Gastrocnemius medialis (tissue), 4 donors: Measurements from ENCODE around the gene MCRIP2.

Source experiments
- CTCF ChIP-seq, 5 experiments: fragments of 450-650 bp in 3 of 5; fragments of 200-600 bp in 2 of 5; sonication (generic) in 2 of 5; IDR thresholded peaks in 4 of 5; conservative IDR thresholded peaks in 1 of 5; 1 replicate in 4 of 5; 2 replicates in 1 of 5; pipeline ENCODE4 v1.5.1; 2016 to 2019; ENCODE audit warnings: antibody characterized with exemption in 5 of 5, mild to moderate bottlenecking in 3 of 5, moderate library complexity in 3 of 5
- POLR2A ChIP-seq, 2 donors: fragments of 450-650 bp; IDR thresholded peaks; one replicate each; pipeline ENCODE4 v1.6.1; 2017; ENCODE audit warnings: antibody characterized with exemption in 2 of 2, mild to moderate bottlenecking in 2 of 2, moderate library complexity in 2 of 2

GRCh38 chr16:631808-632358 is 9.7 kb upstream of the MCRIP2 start:
- no peak for TF ChIP-seq POLR2A (IDR thresholded peaks at IDR 0.05)
- TF ChIP-seq CTCF (IDR thresholded peaks at IDR 0.05 in 4 of 5, conservative IDR thresholded peaks at IDR 0.05 in 1 of 5): no peak
